ENCODE data around the gene DCD. TPM values are rescaled to one million over a fixed set of nuclear protein-coding genes. Genes with fewer than 3 reads are reported as not detected.
A peak's percentile ranks its signal among the peaks of the same experiment; 100 is the strongest.

Gene DCD
- total RNA-seq, 1 donor from 2014 or later = not detected

GRCh38 chr12:54661048-54661447 lies 12.9 kb upstream of the DCD start:
- intact Hi-C loops (cut with DNase I) = no loop called here
- Histone ChIP-seq H3K27ac (no peak overlapping the region), H3K4me1 (no peaks in the 10 kb centered on the region), H3K36me3 (no peaks in the 10 kb centered on the region), H3K9me3 (no peaks in the 10 kb centered on the region), H3K27me3 (ENCODE audit: low read depth) (no peaks in the 10 kb centered on the region), H3K4me3 (no peak overlapping the region)
- DNase-seq = no peak
- no peak for TF ChIP-seq CTCF (IDR thresholded peaks at IDR 0.05)
- no peak for ATAC-seq

- H3K27me3 ChIP-seq (ENCODE audit: low read depth) = no peaks in the 10 kb centered on the region
- DNase-seq = no peak
- H3K36me3 ChIP-seq = no peaks in the 10 kb centered on the region
- no peak for TF ChIP-seq CTCF (IDR thresholded peaks at IDR 0.05)
- intact Hi-C loops (cut with DNase I) = no loop called here
- H3K27ac ChIP-seq = no peak overlapping the region
- H3K4me1 ChIP-seq = no peaks in the 10 kb centered on the region
- no peak for ATAC-seq
- no peaks in the 10 kb centered on the region for H3K9me3 ChIP-seq
- no peak overlapping the region for H3K4me3 ChIP-seq
Measured at GRCh38 chr12:54660320-54660962, 12.3 kb upstream of the DCD start.

GRCh38 chr12:54658306-54659264 lies 10.4 kb upstream of the DCD start:
- H3K4me1 ChIP-seq = no peaks in the 10 kb centered on the region
- H3K4me3 ChIP-seq = no peak overlapping the region
- TF ChIP-seq CTCF (IDR thresholded peaks at IDR 0.05) = peak; percentile 53
- H3K36me3 ChIP-seq = no peaks in the 10 kb centered on the region
- DNase-seq = peak; percentile 50
- no peaks in the 10 kb centered on the region for H3K27me3 ChIP-seq (ENCODE audit: low read depth)
- peak; percentile 29 to 70 for ATAC-seq
- no peaks in the 10 kb centered on the region for H3K9me3 ChIP-seq
- no peak overlapping the region for H3K27ac ChIP-seq
- intact Hi-C loops (cut with DNase I) = no loop called here

GRCh38 chr12:54657105-54657607 lies 9.0 kb upstream of the DCD start:
- Histone ChIP-seq H3K27me3 (ENCODE audit: low read depth) (no peaks in the 10 kb centered on the region), H3K4me3 (no peak overlapping the region), H3K9me3 (no peaks in the 10 kb centered on the region), H3K27ac (no peak overlapping the region), H3K4me1 (no peaks in the 10 kb centered on the region), H3K36me3 (no peaks in the 10 kb centered on the region)
- no peak for TF ChIP-seq CTCF (IDR thresholded peaks at IDR 0.05)
- intact Hi-C loops (cut with DNase I) = no loop called here
- DNase-seq (no peak), ATAC-seq (no peak)

- no peaks in the 10 kb centered on the region for H3K36me3 ChIP-seq
- intact Hi-C loops (cut with DNase I) = no loop called here
- H3K4me3 ChIP-seq = no peak overlapping the region
- H3K27me3 ChIP-seq (ENCODE audit: low read depth) = peaks cover 6% of the 10 kb centered on the region
- DNase-seq = no peak
- TF ChIP-seq CTCF (IDR thresholded peaks at IDR 0.05) = no peak
- no peaks in the 10 kb centered on the region for H3K9me3 ChIP-seq
- H3K27ac ChIP-seq = no peak overlapping the region
- no peaks in the 10 kb centered on the region for H3K4me1 ChIP-seq
- no peak for ATAC-seq
Measured at GRCh38 chr12:54654926-54655325, 6.8 kb upstream of the DCD start.

Data from lower lobe of right lung (tissue), 2 donors.